HFF-Myc (cell line): ENCODE data around the gene DNAH9.

ENCODE experiments used
- DNase-seq: peaks from one replicate; pipeline ENCODE4 v3.0.0-alpha.2; 2011; ENCODE audit warnings: low read depth; ENCODE audit errors: extremely low read depth
- H3K4me3 ChIP-seq: replicated peaks from 2 replicates; pipeline ENCODE4 v1.5.1; 2011; ENCODE audit warnings: low read depth, mild to moderate bottlenecking, control low read depth, low read length
- CTCF ChIP-seq: IDR thresholded peaks from 2 replicates; pipeline ENCODE4 v1.5.1; 2012; ENCODE audit warnings: mild to moderate bottlenecking, low read depth, low read length, control low read depth; ENCODE audit errors: missing control alignments

DNAH9 gene

GRCh38 chr17:11825572-11826209, 227.4 kb downstream of the DNAH9 start:
- TF ChIP-seq CTCF: no peak
- no peak for DNase-seq
- no peak overlapping the region for H3K4me3 ChIP-seq

GRCh38 chr17:11832401-11833137, 234.3 kb downstream of the DNAH9 start:
- DNase-seq: no peak
- TF ChIP-seq CTCF: no peak
- no peak overlapping the region for H3K4me3 ChIP-seq

- DNase-seq: no peak
- no peak for TF ChIP-seq CTCF
- no peak overlapping the region for H3K4me3 ChIP-seq
Observed at GRCh38 chr17:11836508-11836907, 238.2 kb downstream of the DNAH9 start.

- no peak overlapping the region for H3K4me3 ChIP-seq
- DNase-seq: no peak
- TF ChIP-seq CTCF: no peak
Observed at GRCh38 chr17:11840052-11840451, 241.8 kb downstream of the DNAH9 start.

- H3K4me3 ChIP-seq: no peak overlapping the region
- DNase-seq: no peak
- TF ChIP-seq CTCF: no peak
Observed at GRCh38 chr17:11840831-11841230, 242.6 kb downstream of the DNAH9 start.

GRCh38 chr17:11848330-11848729, 250.1 kb downstream of the DNAH9 start:
- no peak overlapping the region for H3K4me3 ChIP-seq
- no peak for TF ChIP-seq CTCF
- DNase-seq: no peak

GRCh38 chr17:11852231-11852630, 254.0 kb downstream of the DNAH9 start:
- TF ChIP-seq CTCF: no peak
- DNase-seq: no peak
- H3K4me3 ChIP-seq: no peak overlapping the region
